GM21717 (cell line): ENCODE results near the gene SYNPO2L.
"Not testable (repeated sequence)": the region's sequence is repeated elsewhere in the genome, so short reads cannot be mapped to it uniquely, and the experiment has no call there.

Experiments used
- ATAC-seq: cut with Tn5 transposase; IDR thresholded peaks from one replicate; pipeline ENCODE4 v1.9.1; 2021; ENCODE audit warnings: mild to moderate bottlenecking, moderate library complexity; ENCODE audit not compliant: unreplicated experiment

SYNPO2L gene

GRCh38 chr10:73620974-73621373, 34.9 kb downstream of the SYNPO2L start:
- not testable (repeated sequence) for ATAC-seq

- ATAC-seq: not testable (repeated sequence)
These were observed 38.7 kb downstream of the SYNPO2L start for GRCh38 chr10:73617143-73617542.

DNA sequence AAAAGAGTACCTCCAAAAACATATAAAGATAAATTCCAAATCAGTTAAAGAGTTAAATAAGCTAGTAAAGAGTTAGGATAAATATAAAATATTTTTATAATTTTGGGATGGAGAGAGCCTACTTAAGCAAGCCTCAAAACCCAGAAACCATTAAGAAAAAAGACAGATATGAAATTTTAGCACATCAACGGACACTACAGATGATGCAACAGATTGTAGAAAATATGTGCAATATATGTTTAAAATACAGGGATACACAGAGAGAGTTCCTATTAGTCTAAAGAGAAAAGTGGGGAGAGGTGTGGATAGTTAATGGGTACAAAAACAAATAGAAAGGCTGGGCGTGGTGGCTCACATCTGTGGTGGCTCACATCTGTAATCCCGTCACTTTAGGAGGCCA, 41.1 kb downstream of the SYNPO2L start:
- no peak for ATAC-seq

DNA sequence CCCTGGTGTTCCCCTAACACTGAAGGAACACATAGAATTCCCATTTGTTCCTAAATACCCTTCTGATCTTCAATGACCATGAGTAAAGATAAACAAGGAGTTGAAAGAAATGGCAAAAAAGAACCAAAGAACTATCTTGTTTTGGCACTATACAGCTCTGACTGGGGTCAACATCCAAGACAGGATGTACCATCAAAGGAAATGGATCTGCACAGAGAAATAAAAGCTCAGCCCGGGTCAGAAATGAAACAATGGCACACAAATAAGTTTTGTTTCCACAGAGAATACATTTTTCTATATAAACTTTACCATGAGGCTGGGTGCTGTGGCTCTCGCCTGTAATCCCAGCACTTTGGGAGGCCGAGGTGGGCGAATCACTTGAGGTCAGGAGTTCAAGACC, 46.7 kb downstream of the SYNPO2L start:
- no peak for ATAC-seq

DNA sequence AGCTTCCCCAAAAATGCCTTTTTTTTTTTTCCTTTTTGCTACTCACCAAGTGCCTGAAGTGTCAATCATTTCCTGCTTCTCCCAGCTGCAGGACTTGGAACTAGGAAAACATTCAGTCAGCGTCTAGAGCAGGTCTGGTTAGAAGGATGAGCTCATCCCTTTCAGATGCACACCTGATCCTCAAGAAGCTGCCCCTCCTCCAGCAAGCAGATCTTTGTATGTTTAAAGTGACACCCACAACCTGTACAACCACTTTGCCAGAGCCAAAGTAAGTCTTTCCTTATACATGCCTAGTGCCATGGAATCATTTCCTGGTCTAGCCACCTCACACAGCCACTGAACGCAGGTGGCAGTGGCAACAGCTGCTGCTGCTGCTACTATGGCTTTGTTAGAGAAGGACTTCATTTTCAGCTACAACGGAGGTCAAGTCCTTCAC, 54.3 kb downstream of the SYNPO2L start:
- ATAC-seq: no peak

DNA sequence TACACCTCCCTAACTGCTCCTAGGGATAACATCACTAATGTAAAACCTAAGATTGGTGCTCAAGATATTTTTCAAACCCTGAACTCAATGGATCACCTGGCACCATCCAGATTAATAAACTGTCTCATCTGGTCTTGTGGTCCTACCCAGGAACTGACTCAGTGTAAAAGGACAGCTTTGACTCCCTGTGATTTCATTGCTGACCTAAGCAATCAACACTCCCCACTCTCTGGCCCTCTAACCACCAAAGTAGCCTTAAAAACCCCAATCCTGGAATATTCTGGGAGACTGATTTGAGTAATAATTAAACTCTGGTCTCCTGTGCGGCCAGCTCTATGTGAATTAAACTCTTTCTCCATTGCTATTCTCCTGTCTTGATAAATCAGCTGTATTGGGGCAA, 58.5 kb downstream of the SYNPO2L start:
- no peak for ATAC-seq
